GM19328 (cell line): ENCODE results near the gene RASAL2.

Source experiments
- ATAC-seq: cut with Tn5 transposase; IDR thresholded peaks from one replicate; pipeline ENCODE4 v1.9.1; 2021; ENCODE audit warnings: mild to moderate bottlenecking, moderate library complexity; ENCODE audit not compliant: unreplicated experiment

RASAL2 gene

GRCh38 chr1:178483251-178483957 lies 389.5 kb downstream of the RASAL2 start:
- ATAC-seq: no peak

DNA sequence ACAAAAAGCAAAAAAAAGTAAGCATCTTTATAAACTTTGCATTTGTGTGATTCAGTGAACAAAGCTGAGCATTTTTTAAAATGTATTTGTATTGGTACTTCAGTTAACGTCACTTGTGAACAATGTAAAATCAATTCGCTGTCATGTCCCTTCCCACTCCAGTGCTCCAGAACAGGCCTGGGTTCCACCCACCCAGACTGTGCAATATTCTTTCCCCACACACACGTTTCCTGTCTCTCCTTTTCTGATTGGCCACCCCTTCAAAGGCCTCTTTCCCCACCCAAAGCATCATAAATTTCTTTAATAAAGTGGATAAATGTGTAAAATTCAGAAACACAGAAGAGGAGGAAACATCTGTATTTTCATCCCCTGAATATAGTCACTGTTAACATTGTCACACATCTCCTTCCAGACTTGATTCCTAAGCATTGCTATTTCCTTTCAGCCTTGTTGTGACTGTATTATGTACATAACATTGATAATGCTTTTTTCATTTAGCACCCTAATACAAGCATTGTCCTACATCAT lies 390.9 kb downstream of the RASAL2 start:
- no peak for ATAC-seq

GRCh38 chr1:178485541-178485981 lies 391.7 kb downstream of the RASAL2 start:
- no peak for ATAC-seq

- no peak for ATAC-seq
These were observed 392.5 kb downstream of the RASAL2 start for GRCh38 chr1:178486100-178487069.

- no peak for ATAC-seq
These were observed 393.2 kb downstream of the RASAL2 start for GRCh38 chr1:178487070-178487615.

DNA sequence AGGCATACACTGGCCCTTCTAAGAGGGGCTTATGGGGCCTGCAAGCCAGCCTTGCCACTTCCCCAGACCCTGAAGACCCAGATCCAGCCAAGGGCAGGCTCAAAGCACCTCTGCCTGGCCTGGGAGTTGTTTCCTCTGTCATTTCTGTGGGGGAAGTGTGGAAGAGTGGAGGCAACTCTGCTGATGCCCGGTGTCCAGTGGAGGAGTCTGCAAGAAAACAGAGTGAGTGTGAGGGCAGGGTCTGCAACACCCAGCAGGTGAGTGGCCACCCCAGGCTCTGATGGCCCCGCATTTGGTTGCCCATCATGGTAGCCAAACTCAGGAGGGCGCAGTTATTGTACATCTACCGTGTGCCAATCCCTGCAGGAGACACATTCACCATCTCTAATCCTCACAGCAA lies 394.5 kb downstream of the RASAL2 start:
- no peak for ATAC-seq

- ATAC-seq: no peak
These were observed 395.5 kb downstream of the RASAL2 start for GRCh38 chr1:178489399-178489798.

DNA sequence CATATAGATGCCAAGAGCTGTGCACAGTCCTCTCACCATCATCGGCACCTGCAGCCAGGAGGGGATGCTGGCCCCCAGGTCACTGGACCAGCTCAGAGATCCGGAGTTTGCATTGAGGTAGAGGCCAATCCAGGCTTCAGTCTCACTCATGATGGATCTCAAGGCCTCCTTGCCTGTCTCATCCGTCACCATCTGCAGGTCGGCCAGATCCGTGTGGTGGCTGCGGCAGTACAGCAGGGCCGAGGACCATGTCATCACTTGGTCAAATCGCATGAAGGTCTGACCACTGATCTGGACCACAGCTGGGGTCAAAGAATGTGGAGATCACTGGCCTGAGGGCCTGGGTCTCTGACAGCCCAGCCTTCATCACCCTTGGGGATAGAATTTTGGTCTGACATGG lies 396.2 kb downstream of the RASAL2 start:
- ATAC-seq: no peak

DNA sequence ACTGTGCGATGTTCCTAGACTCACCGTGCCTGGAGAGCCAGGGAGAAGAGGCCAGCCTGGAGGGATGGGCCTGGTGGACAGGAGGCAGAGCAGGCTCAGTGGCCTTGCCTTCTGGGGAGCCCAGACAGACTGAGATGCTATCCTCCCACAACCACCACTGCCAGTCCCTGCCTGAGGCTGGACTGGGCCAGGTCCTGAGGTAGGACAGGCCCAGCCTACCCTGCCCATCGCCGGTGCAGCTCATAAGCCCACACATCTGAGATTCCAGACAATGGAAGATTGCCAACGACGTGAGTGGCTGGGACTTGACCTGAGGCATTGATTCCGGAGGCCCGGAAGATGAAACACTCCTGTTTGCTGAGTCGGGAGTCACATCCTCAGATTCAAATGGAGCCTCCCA lies 397.1 kb downstream of the RASAL2 start:
- ATAC-seq: no peak

- ATAC-seq: no peak
These were observed 397.8 kb downstream of the RASAL2 start for GRCh38 chr1:178491721-178492120.

DNA sequence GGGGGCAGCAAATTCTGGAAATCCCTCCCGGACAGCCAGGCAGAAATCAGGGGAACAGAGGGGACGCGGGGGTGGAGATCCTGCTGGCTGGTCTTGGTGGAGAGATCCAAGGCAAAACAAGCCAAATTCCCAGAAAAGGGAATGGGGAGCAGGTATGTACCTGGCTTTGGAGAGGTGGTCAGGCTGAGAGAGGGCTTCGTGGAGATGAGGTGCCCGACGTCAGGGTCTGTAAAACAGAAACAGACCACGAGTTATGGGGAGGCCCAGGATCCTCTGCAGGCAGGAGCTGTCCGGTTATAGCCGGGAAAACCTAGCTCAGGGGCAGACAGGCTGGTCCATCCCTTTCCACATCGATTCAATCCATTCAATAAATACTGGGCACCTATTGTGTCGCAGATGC lies 398.4 kb downstream of the RASAL2 start:
- ATAC-seq: no peak

DNA sequence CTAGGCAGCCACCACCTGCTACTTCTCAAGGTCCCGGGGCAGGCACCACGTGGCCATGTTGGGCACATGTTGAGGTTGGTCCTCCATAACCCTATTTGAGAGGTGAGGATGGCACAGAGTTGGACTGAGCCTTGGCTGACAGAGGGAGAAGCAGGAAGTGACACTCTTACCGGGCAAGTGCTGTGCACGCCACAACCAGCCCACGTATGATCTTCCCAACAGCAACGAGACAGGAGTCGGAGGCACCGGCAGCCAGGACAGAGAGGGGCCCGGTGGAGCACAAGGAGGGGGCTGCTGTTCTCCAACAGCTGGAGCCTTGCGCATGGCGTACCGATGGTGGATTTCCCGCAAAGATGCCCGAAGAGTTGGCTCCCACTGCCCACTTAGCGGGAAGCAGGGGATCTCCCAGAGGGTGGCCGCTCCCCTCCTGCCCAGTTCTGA lies 399.4 kb downstream of the RASAL2 start:
- ATAC-seq: no peak

DNA sequence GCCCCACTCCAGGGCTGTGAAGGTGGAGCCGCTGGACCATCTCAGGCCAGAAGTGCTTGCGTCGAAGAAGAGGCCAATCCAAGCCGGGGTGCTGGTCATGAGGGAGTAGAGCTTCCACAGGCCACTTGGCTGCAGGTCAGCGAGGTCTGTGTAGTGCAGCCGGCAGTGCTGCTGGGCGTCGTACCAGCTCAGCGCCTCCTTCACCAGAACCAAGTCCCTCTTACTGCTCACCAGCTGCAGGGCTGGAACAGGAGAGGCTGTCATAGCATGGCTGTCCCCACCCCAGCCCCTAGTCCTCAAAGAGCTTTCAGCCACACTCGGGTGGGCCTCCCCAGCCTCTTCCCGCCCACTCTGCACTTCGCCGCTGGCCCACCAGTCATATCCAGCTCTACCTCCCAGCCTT lies 400.7 kb downstream of the RASAL2 start:
- no peak for ATAC-seq

DNA sequence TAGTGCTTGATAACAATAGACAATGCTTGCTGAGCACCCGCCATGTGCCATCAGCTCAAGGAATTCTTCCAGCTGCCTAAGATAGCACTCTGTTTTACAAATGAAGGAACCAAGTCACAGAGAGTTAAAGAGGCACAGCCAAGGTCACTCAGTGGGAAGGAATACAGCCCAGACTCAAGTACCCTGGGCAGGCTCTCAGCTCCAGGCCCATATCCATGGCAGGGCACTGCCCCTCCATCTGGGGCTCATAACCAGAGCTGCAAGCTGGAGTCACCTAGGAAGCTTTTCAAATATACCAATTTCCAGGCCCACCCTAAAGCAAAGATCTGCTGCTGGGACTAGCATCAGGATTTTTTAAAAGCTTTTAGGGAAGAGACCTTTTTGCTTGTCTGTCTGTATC lies 401.3 kb downstream of the RASAL2 start:
- no peak for ATAC-seq

DNA sequence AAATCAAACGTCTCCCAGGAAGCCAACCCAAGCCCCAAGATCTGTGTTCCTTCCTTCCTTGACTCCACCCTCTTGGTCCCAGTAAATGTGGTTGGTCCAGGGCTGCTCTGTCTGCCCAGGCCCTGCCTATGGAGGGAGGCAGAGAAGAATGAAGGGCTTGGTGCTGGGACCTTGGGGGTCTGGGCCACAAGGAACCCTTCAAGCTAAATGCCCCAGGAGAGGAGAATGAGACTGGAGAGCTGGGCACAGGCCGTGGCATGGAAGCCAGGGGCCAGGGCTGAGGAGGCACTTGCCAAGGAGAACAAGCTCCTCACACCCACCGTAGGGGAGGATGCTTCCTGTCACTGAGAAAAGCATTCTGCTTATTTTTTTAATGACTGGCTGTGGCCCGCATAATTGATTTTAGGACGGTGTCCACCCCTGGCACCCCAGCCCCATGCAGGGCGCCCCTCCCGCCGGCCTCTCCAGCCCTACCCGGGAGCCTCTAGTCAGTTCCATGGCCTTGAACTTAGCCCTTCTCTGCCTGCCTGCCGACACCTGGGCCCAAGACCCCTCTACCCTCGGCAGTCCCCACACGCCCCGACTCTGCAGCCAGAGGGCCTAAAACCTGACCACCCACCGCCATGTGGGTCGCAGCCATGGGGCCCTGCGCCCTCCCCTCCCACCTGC lies 402.0 kb downstream of the RASAL2 start:
- ATAC-seq: no peak

DNA sequence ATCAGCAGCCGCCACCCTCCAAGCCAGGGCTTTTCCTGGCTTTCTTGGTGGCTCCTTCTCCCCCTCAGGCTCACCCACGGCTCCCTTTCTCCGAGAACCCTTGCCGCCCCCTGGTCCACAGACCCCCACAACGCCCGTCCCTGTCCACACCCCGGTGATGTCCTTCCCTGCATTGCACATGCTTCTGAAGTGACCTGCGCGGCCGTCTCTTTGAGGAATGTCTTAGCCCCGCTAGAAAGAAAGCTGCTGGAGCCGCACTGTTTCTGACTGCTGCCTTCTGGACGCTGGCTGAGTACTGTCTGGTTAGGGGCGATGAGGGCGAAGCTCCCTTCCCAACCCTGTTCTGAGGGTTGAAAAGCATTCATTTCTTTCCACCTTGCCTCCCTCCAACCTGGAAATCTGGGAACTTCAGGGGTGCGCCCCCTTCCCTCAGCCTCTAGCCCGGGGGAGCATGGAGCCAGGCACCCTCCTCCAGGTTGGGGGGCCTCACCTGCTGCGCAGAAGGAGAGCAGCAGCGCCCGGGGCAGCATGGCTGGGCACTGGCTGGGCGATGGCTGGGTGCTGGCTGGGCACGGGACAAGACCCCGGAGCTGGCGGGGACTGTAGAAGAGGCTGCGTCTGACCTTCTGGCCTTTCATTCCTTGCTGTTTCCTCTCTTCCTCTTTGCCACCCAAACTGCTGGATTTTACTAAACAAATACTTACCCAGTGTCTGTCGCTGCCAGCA lies 402.7 kb downstream of the RASAL2 start, which contains the start of gene CLEC20A:
Gene CLEC20A (minus strand): TSS at position 555 of the 726 bp plus-strand sequence. CDS start 25 bp downstream, at position 530.
- no peak for ATAC-seq

GRCh38 chr1:178497903-178498478 lies 404.1 kb downstream of the RASAL2 start:
- no peak for ATAC-seq

DNA sequence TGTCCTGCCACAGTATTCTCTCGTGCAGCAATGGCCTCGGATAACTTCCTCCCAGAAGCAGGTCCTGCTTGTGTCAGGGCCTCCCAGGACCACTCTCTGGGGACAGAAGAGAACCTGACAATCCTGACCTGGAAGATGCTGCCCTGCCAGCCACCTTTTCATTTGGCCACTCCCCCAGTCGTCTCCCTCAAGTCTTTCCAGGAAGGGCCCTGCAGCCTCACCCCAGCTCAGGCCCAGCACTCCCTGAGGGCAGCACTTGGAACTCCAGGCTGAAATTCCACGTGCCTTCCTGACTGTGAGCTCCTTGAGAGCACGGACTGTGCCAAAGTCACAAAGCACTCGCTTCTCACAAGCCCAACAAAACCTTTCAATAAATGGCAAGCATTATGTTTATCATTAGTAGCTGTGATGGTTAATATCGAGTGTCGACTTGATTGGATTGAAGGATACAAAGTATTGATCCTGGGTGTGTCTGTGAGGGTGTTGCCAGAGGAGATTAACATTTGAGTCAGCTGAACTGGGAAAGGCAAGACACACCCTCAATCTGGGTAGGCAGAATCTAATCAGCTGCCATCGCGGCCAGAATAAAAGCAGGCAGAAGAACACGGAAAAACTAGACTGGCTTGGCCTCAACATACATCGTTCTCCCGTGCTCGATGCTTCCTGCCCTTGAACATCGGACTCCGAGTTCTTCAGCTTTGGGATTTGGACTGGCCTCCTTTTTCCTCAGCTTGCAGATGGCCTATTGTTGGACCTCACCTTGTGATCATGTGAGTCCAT lies 405.2 kb downstream of the RASAL2 start:
- no peak for ATAC-seq
